Aorta (tissue), 5 donors: ENCODE measurements around the gene SLC30A2. TPM values are rescaled to one million over a fixed set of nuclear protein-coding genes. Genes with fewer than 3 reads are reported as not detected.

Source experiments
- ATAC-seq: fragments of 200-7000 bp; cut with Tn5 transposase; one replicate; pipeline ENCODE4 v1.9.1; 2022; ENCODE audit warnings: moderate library complexity; ENCODE audit not compliant: low FRiP score
- DNase-seq, 2 donors: peaks; one replicate each; pipeline ENCODE4 v3.0.0-alpha.2; 2020
- H3K27ac ChIP-seq, 2 donors: one replicate each; pipeline ENCODE4 v1.5.1; 2013; ENCODE audit warnings: low read length in 2 of 2, mild to moderate bottlenecking in 2 of 2, moderate library complexity in 2 of 2, control low read depth in 1 of 2, inconsistent platforms in 1 of 2, low read depth in 1 of 2
- H3K27me3 ChIP-seq, 2 donors: one replicate each; pipeline ENCODE4 v1.6.1; 2013; ENCODE audit warnings: control low read depth in 1 of 2, low read length in 1 of 2, mild to moderate bottlenecking in 1 of 2, moderate library complexity in 1 of 2; ENCODE audit not compliant: insufficient read depth in 2 of 2, control insufficient read depth in 1 of 2
- H3K36me3 ChIP-seq, 2 donors: one replicate each; pipeline ENCODE4 v1.6.1; 2013; ENCODE audit warnings: control low read depth in 1 of 2, low read length in 1 of 2, mild to moderate bottlenecking in 1 of 2; ENCODE audit not compliant: insufficient read depth in 2 of 2, control insufficient read depth in 1 of 2
- H3K4me1 ChIP-seq, 2 donors: one replicate each; pipeline ENCODE4 v1.6.1; 2013; ENCODE audit warnings: low read length in 2 of 2, control low read depth in 1 of 2, mild to moderate bottlenecking in 1 of 2, moderate library complexity in 1 of 2; ENCODE audit not compliant: insufficient read depth in 2 of 2, control insufficient read depth in 1 of 2
- H3K4me3 ChIP-seq, 2 donors: one replicate each; pipeline ENCODE4 v1.5.1; 2013; ENCODE audit warnings: low read length in 2 of 2, control low read depth in 1 of 2, mild to moderate bottlenecking in 1 of 2
- H3K9me3 ChIP-seq: one replicate; pipeline ENCODE4 v1.6.1; 2013; ENCODE audit warnings: mild to moderate bottlenecking, low read length; ENCODE audit not compliant: control insufficient read depth
- WGBS, 2 donors: extraction: QIAGEN DNeasy Blood & Tissue Kit; methylation state at CpG; one replicate each; pipeline ENCODE4 v1.1.7; 2013; 5-methylcytosine and 5-hydroxymethylcytosine counted together
- intact Hi-C, 2 donors: fragments of 100-400 bp; cut with DNase I; formaldehyde crosslinking; loops; one replicate each; pipeline versions ENCODE4 v1.14.2 to v1.15.0; 2022
- polyA plus RNA-seq, 2 donors: library from polyadenylated mRNA; stranded (reverse); fragments of 200-250 nt; gene quantifications; one replicate each; pipeline ENCODE4 v1.2.3, GENCODE V29; 2013
- total RNA-seq, 2 donors: library from RNA; stranded (reverse); fragmentation: NEBNext Ultra II Directional; extraction: Animal tissue kit (Norgen Biotek cat#: 25700); gene quantifications; one replicate each; pipeline ENCODE4 v1.2.1, GENCODE V29; 2021
- donor health status: healthy with polysubstance abuse.
- donor health status: Bipolar disorder and iron deficiency.
- donor health status: DM: no; HTN: no; CAD: no.
- donor health status: DM: no; HTN: no; CAD: no.
- donor health status: DM: yes; HTN: yes; CAD: no.

Gene SLC30A2
- total and polyA plus RNA-seq, 4 donors, result 0.13 TPM; not detected in 3

GRCh38 chr1:25993197-25993951, 52.5 kb downstream of the SLC30A2 start:
- peaks cover 0 to 2% of the 10 kb centered on the region in 2 donors for H3K36me3 ChIP-seq
- ATAC-seq (no peak), DNase-seq (no peak)
- no peaks in the 10 kb centered on the region for H3K9me3 ChIP-seq
- WGBS, 2 donors, result 87 to 88% methylated on average over 8 of the region's 8 CpGs
- H3K4me3 ChIP-seq, result no peak overlapping the region
- intact Hi-C loops, result no loop called here
- no peaks in the 10 kb centered on the region for H3K27me3 ChIP-seq
- H3K27ac ChIP-seq, result no peak overlapping the region
- no peaks in the 10 kb centered on the region for H3K4me1 ChIP-seq

- Histone ChIP-seq H3K27ac (no peak overlapping the region), H3K4me3 (no peak overlapping the region), H3K27me3 (no peaks in the 10 kb centered on the region), H3K36me3 (peaks cover 0 to 2% of the 10 kb centered on the region in 2 donors), H3K9me3 (no peaks in the 10 kb centered on the region), H3K4me1 (no peaks in the 10 kb centered on the region)
- 92 to 93% methylated on average over 9 of the region's 9 CpGs for WGBS, 2 donors
- intact Hi-C loops, result no loop called here
- no peak for ATAC-seq
- no peak for DNase-seq
Observed at GRCh38 chr1:25992689-25993171, 53.2 kb downstream of the SLC30A2 start.

- Histone ChIP-seq H3K27ac (no peak overlapping the region), H3K36me3 (peaks cover 0 to 2% of the 10 kb centered on the region in 2 donors), H3K9me3 (no peaks in the 10 kb centered on the region), H3K4me3 (no peak overlapping the region), H3K4me1 (no peaks in the 10 kb centered on the region), H3K27me3 (no peaks in the 10 kb centered on the region)
- WGBS, 2 donors, result 88 to 89% methylated on average over 5 of the region's 5 CpGs
- intact Hi-C loops, result no loop called here
- ATAC-seq, result no peak
- DNase-seq, result no peak
Observed at GRCh38 chr1:25991937-25992688, 53.8 kb downstream of the SLC30A2 start.

DNA sequence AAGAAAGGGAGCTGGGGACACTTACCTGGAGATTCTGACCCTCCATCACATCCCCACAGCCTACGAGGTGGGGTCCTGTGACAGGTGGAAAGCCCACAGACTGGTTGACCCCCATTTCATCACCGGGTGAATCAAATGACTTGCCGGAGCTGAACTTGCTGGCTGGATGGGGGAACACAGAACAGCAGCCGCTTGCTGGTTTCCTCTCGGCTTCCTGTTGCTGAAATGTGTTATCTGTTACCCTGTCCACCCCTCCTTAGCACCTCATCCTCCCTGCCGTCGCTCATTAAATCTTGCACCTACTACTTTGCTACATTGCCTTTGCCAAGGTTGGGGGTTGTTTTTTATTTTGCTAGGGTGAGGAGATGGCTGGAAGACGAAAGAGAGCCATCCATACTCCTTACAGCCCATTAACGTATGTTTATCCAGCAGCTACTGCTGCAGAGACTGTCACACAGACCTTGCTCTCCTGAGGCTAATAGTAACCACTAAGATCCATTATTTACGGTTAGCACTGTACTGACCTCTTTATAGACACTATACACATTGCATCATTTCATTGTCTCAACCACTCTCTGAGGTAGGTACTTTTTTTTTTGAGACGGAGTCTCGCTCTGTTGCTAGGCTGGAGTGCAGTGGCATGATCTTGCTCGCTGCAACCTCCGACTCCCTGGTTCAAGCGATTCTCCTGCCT, 55.1 kb downstream of the SLC30A2 start:
- Histone ChIP-seq H3K36me3 (peaks cover 0 to 2% of the 10 kb centered on the region in 2 donors), H3K4me3 (no peak overlapping the region), H3K9me3 (no peaks in the 10 kb centered on the region), H3K27ac (no peak overlapping the region), H3K27me3 (no peaks in the 10 kb centered on the region), H3K4me1 (no peaks in the 10 kb centered on the region)
- intact Hi-C loops, result no loop called here
- DNase-seq (no peak), ATAC-seq (no peak)
- 85 to 86% methylated on average over 15 of the region's 15 CpGs for WGBS, 2 donors

DNA sequence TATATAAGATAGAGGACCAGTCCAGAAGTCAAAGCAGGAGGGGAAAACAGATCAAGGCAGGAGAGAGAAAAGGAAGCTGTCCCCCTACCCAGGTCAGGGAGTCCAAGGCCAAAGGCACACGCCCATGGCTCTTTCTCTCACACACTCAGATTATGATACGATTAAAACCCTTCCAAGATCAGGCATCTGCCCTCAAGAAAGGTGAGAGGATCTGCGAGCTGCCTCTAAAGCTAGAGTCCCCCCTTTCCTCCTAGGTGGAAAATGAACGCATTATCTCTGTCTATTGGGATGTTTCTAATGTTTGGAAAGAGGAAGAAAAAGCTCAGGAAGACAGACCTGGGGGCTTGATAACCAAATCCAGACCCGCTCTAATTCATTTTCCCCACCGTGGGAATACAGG, 55.7 kb downstream of the SLC30A2 start:
- Histone ChIP-seq H3K27ac (no peak overlapping the region), H3K27me3 (no peaks in the 10 kb centered on the region), H3K4me3 (no peak overlapping the region), H3K36me3 (peaks cover 0 to 2% of the 10 kb centered on the region in 2 donors), H3K4me1 (no peaks in the 10 kb centered on the region), H3K9me3 (no peaks in the 10 kb centered on the region)
- ATAC-seq (no peak), DNase-seq (no peak)
- intact Hi-C loops, result no loop called here
- WGBS, 2 donors, result 88 to 92% methylated on average over 6 of the region's 6 CpGs

GRCh38 chr1:25989440-25990234, 56.3 kb downstream of the SLC30A2 start:
- Histone ChIP-seq H3K27ac (no peak overlapping the region), H3K9me3 (no peaks in the 10 kb centered on the region), H3K36me3 (peaks cover 0 to 2% of the 10 kb centered on the region in 2 donors), H3K4me3 (no peak overlapping the region), H3K27me3 (no peaks in the 10 kb centered on the region), H3K4me1 (no peaks in the 10 kb centered on the region)
- DNase-seq (no peak), ATAC-seq (no peak)
- 91 to 93% methylated on average over 11 of the region's 11 CpGs for WGBS, 2 donors
- intact Hi-C loops, result no loop called here

DNA sequence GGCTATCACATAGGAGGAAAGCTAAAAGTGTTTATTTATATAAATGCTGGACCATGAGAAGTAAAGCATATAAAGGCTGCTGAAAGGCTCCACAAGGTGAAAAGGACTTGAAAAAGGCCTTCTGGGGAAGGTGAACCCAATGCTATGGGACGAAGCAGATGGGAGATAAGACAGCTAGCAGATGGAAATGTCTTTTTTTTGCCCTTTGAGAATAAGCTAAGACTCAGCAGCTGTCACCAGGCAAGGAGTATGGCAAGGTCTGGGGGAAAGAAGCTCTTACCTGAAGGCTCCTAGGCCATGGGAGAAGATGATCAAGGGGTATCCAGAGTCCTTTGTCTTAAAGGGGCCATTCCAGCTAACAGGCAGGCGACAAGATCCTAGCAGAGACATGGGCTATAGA, 58.0 kb downstream of the SLC30A2 start:
- Histone ChIP-seq H3K27me3 (no peaks in the 10 kb centered on the region), H3K36me3 (peaks cover 3 to 5% of the 10 kb centered on the region in 2 donors), H3K4me1 (no peaks in the 10 kb centered on the region), H3K9me3 (no peaks in the 10 kb centered on the region), H3K27ac (no peak overlapping the region), H3K4me3 (no peak overlapping the region)
- DNase-seq, result no peak
- no peak for ATAC-seq
- WGBS, 2 donors, result 89 to 92% methylated on average over 2 of the region's 2 CpGs
- intact Hi-C loops, result no loop called here
